ENCODE measurements around the gene MINPP1.
"Not testable (repeated sequence)": the region's sequence is repeated elsewhere in the genome, so short reads cannot be mapped to it uniquely, and the experiment has no call there.

MINPP1 gene, protein sequence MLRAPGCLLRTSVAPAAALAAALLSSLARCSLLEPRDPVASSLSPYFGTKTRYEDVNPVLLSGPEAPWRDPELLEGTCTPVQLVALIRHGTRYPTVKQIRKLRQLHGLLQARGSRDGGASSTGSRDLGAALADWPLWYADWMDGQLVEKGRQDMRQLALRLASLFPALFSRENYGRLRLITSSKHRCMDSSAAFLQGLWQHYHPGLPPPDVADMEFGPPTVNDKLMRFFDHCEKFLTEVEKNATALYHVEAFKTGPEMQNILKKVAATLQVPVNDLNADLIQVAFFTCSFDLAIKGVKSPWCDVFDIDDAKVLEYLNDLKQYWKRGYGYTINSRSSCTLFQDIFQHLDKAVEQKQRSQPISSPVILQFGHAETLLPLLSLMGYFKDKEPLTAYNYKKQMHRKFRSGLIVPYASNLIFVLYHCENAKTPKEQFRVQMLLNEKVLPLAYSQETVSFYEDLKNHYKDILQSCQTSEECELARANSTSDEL

DNA sequence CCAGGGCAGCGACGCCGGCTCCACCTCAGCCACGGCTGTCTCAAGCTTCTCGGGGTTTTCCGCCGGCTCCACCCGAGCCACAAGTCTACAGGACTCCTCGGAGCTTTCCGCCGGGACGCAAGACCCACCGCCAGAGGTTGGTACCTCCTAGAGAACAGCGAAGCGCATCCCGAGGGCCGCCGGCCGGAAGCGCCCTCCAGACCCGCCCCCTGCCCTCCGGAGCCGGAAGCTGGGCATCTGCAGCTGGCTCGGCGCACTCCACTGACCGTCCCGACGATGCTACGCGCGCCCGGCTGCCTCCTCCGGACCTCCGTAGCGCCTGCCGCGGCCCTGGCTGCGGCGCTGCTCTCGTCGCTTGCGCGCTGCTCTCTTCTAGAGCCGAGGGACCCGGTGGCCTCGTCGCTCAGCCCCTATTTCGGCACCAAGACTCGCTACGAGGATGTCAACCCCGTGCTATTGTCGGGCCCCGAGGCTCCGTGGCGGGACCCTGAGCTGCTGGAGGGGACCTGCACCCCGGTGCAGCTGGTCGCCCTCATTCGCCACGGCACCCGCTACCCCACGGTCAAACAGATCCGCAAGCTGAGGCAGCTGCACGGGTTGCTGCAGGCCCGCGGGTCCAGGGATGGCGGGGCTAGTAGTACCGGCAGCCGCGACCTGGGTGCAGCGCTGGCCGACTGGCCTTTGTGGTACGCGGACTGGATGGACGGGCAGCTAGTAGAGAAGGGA is at the start of gene MINPP1:
Gene MINPP1 (plus strand): TSS at position 254 of the 726 bp plus-strand sequence. CDS start 23 bp downstream, at position 277.
- Histone ChIP-seq H3K9me3 (no peaks in the 10 kb centered on the region), H3K36me3 (no peaks in the 10 kb centered on the region), H3K4me1 (ENCODE audit: control insufficient read depth in 1 of 2, insufficient read depth in 1 of 2, low read depth in 1 of 2, low read length in 1 of 2) (peaks cover 11 to 14% of the 10 kb centered on the region in 2 experiments), H3K4me3 (ENCODE audit: low read depth in 1 of 2, low read length in 1 of 2) (peak within 1 kb of the TSS; percentile 56 to 65), H3K27ac (no peak within 1 kb of the TSS), H3K27me3 (peaks cover 69% of the 10 kb centered on the region)
- TF ChIP-seq, protein P1, sequence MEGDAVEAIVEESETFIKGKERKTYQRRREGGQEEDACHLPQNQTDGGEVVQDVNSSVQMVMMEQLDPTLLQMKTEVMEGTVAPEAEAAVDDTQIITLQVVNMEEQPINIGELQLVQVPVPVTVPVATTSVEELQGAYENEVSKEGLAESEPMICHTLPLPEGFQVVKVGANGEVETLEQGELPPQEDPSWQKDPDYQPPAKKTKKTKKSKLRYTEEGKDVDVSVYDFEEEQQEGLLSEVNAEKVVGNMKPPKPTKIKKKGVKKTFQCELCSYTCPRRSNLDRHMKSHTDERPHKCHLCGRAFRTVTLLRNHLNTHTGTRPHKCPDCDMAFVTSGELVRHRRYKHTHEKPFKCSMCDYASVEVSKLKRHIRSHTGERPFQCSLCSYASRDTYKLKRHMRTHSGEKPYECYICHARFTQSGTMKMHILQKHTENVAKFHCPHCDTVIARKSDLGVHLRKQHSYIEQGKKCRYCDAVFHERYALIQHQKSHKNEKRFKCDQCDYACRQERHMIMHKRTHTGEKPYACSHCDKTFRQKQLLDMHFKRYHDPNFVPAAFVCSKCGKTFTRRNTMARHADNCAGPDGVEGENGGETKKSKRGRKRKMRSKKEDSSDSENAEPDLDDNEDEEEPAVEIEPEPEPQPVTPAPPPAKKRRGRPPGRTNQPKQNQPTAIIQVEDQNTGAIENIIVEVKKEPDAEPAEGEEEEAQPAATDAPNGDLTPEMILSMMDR (IDR thresholded peaks at IDR 0.05) = no peak

DNA sequence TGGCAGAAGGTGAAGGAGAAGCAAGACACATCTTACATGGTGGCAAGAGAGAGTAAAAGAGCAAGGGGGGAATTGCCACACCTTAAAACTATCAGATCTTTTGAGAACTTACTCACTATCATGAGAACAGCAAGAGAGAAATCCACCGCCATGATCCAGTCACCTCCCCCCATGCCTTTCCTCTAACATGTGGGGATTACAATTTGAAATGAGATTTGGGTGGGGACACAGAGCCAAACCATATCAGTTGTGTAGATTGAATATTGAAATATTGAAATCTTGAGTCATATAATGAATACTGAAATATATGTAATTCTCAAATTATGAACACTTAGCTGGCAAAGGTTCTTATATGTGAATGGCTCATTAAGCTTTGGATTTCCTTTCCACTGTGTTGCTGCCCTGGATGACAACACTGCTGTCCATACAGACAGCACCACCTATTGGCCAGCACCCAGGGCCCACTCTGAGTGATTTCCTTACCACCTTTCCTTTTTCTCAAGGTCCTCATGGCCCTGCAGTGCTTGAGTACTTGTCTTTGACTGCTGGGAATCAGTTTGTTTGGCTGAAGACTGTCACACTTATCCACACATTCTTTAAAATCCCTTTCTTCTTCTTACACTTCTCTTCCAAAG is 48.0 kb upstream of the MINPP1 start:
- H3K4me3 ChIP-seq (ENCODE audit: low read depth in 1 of 2, low read length in 1 of 2); H3K4me1 ChIP-seq (ENCODE audit: control insufficient read depth in 1 of 2, insufficient read depth in 1 of 2, low read depth in 1 of 2, low read length in 1 of 2); H3K27me3 ChIP-seq; H3K9me3 ChIP-seq; H3K27ac ChIP-seq; H3K36me3 ChIP-seq: not testable (repeated sequence)

DNA sequence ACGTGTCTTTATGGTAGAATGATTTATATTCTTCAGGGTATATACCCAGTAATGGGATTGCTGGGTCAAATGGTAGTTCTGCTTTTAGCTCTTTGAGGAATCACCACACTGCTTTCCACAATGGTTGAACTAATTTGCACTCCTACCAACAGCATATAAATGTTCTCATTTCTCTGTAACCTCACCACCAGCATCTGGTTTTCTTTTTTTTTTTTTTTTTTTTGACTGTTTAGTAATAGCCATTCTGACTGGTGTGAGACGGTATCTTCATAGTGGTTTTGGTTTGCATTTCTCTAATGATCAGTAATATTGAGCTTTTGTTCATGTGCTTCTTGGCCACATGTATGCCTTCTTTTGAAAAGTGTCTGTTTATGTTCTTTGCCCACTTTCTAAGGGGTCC is 42.9 kb upstream of the MINPP1 start:
- not testable (repeated sequence) for H3K27ac ChIP-seq, H3K36me3 ChIP-seq

DNA sequence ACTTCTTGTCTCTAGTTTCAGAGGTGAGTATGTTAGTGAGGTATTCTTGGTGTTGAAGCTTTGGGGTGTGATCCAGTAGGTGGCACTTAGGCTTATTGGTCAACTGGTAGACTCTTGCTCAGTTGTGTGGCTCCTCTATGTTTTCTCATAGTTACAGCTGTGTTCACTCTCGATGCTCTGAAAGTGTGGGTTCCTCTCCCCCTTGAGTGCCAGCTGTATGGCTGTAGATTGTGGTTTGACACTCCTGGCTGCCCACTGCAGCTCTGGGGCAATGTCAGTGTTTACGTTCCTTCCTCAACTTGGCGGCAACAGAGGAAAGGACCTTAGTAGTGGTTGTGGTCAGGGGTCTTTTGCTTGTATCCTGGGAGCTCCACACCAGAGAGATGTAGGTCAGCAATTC is 37.8 kb upstream of the MINPP1 start:
- not testable (repeated sequence) for H3K4me1 ChIP-seq (ENCODE audit: control insufficient read depth in 1 of 2, insufficient read depth in 1 of 2, low read depth in 1 of 2, low read length in 1 of 2); H3K4me3 ChIP-seq (ENCODE audit: low read depth in 1 of 2, low read length in 1 of 2); H3K9me3 ChIP-seq; H3K27me3 ChIP-seq; H3K27ac ChIP-seq; H3K36me3 ChIP-seq

More for the DNA sequence above, 42.9 kb upstream of the MINPP1 start:
- not testable (repeated sequence) for H3K4me1 ChIP-seq (ENCODE audit: control insufficient read depth in 1 of 2, insufficient read depth in 1 of 2, low read depth in 1 of 2, low read length in 1 of 2); H3K9me3 ChIP-seq; H3K4me3 ChIP-seq (ENCODE audit: low read depth in 1 of 2, low read length in 1 of 2); H3K27me3 ChIP-seq

DNA sequence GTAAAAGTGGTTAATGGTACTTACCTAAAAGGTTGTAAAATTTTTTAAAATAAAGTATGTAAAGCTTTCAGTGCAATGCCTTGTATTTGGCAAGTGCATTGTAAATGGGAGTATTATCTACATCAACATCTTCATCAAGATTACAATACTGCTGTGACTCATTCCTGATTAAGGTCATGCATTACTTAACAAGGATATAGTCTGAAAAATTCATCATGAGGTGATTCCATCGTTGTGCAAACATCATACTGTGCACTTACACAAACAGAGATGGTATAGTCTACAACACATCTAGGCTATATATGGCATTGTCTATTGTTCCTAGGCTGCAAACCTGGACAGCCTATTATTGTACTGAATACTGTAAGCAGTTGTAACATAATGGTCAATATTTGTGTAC is 16.0 kb upstream of the MINPP1 start:
- H3K36me3 ChIP-seq; H3K27me3 ChIP-seq; H3K4me3 ChIP-seq (ENCODE audit: low read depth in 1 of 2, low read length in 1 of 2); H3K27ac ChIP-seq; H3K4me1 ChIP-seq (ENCODE audit: control insufficient read depth in 1 of 2, insufficient read depth in 1 of 2, low read depth in 1 of 2, low read length in 1 of 2); H3K9me3 ChIP-seq: not testable (repeated sequence)

DNA sequence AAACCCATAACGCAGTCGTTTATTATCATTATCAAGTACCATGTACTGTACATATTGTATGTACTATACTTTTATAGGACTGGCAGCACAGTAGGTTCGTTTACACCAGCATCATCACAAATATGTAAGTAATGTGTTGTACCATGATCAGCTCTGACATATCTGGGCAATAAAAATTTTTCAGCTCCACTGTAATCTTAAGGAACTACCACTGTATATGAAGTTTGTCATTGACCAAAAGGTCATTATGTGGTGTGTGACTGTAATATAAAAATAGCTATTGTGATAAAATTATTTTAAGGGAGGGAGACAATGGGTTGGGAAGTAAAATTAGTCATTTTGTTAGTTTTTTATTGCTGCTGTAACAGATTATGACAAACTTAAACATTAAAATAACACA is 14.4 kb upstream of the MINPP1 start:
- not testable (repeated sequence) for H3K27me3 ChIP-seq; H3K4me3 ChIP-seq (ENCODE audit: low read depth in 1 of 2, low read length in 1 of 2); H3K9me3 ChIP-seq; H3K4me1 ChIP-seq (ENCODE audit: control insufficient read depth in 1 of 2, insufficient read depth in 1 of 2, low read depth in 1 of 2, low read length in 1 of 2); H3K27ac ChIP-seq; H3K36me3 ChIP-seq

DNA sequence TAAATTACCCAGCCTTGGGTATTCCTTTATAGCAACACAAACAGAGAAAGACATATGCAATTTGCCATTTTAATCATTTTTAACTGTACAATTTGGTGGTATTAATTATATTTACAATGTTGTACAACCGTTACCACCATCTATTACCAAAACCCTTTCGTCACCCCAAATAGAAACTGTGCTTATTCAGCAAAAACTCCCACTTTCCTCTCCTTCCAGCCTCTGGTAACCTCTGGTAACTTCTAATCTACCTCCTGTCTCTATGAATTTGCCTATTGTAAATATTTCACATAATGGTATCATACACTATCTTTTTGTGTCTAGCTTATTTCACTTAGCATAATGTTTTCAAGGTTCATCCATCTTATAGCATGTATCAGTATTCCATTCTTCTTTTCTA is 12.2 kb upstream of the MINPP1 start:
- H3K27ac ChIP-seq; H3K9me3 ChIP-seq; H3K4me1 ChIP-seq (ENCODE audit: control insufficient read depth in 1 of 2, insufficient read depth in 1 of 2, low read depth in 1 of 2, low read length in 1 of 2); H3K36me3 ChIP-seq; H3K4me3 ChIP-seq (ENCODE audit: low read depth in 1 of 2, low read length in 1 of 2); H3K27me3 ChIP-seq: not testable (repeated sequence)

DNA sequence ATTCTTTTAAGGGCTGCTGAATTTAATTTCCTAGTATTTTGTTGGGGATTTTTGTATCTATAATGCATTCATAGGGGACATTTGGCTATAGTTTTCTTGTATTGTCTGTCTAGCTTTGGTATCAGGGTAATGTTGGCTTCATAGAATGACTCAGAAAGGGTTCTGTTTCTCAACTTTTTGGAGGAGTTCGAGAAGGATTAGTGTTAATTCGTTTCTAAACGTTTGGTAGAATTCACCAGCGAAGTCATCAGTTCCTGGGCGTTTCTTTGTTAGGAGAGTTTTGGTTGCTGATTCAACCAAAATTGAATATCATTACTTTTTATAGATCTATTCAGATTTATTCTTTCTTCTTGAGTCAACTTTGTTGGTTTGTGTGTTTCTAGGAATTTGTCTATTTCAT is 9.2 kb upstream of the MINPP1 start:
- not testable (repeated sequence) for H3K27ac ChIP-seq; H3K36me3 ChIP-seq; H3K4me3 ChIP-seq (ENCODE audit: low read depth in 1 of 2, low read length in 1 of 2); H3K27me3 ChIP-seq; H3K4me1 ChIP-seq (ENCODE audit: control insufficient read depth in 1 of 2, insufficient read depth in 1 of 2, low read depth in 1 of 2, low read length in 1 of 2); H3K9me3 ChIP-seq

DNA sequence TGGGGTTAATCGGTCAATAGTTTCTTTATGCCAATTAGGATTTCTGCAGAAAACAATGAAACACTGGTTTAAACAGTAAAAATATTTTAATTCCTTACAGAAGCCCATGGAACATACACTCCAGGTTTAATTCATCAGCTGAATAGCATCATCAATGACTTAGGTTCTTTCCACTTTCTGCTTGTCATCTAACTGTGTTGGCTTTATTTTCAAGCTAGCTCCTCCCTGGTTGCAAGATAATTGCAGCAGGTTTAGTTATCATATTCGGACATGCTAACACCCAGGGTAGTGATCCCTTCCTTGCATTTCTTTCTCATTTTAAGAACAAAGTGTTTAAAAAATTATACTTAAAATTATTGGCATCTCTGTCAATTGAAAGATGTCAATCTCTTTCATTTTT is 7.3 kb upstream of the MINPP1 start:
- H3K4me3 ChIP-seq (ENCODE audit: low read depth in 1 of 2, low read length in 1 of 2); H3K9me3 ChIP-seq; H3K27ac ChIP-seq; H3K4me1 ChIP-seq (ENCODE audit: control insufficient read depth in 1 of 2, insufficient read depth in 1 of 2, low read depth in 1 of 2, low read length in 1 of 2); H3K36me3 ChIP-seq: not testable (repeated sequence)
- peaks cover 20% of the 10 kb centered on the region for H3K27me3 ChIP-seq

DNA sequence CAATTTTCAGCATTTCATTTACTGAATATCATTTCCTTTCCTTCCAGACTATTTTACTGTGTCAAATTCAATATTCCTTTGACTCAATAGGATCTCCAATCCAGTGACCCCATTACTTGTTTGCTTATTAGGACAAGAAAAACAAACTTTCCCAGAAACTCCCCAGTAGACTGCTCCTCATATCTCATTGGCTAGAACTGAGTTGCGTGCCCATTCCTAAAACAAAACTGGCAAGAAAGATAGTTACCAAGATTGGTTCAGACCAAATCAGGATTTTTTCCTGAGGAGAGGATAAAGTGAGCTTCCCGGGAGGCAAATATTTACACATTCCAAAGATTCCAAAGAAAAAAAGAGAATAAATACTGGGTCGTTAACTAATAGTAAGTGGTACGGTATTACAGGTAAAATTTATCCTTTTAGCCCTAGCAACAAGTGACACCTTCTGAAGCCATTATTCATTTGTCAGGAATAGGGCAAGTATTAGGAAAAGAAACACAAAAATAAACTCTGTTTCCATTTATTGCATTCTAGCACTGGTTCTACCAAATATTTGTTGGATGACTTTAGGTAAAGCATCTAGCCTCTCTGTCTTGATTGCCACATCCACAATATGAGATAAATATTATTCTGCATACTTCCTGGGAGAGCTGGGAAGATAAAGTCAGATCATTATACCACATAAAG is 6.4 kb upstream of the MINPP1 start:
- peaks cover 29% of the 10 kb centered on the region for H3K27me3 ChIP-seq
- H3K4me1 ChIP-seq (ENCODE audit: control insufficient read depth in 1 of 2, insufficient read depth in 1 of 2, low read depth in 1 of 2, low read length in 1 of 2); H3K4me3 ChIP-seq (ENCODE audit: low read depth in 1 of 2, low read length in 1 of 2); H3K36me3 ChIP-seq; H3K27ac ChIP-seq; H3K9me3 ChIP-seq: not testable (repeated sequence)

Measured in neutrophil (primary cell).